ENCODE results near the gene TRMT6.

DNA sequence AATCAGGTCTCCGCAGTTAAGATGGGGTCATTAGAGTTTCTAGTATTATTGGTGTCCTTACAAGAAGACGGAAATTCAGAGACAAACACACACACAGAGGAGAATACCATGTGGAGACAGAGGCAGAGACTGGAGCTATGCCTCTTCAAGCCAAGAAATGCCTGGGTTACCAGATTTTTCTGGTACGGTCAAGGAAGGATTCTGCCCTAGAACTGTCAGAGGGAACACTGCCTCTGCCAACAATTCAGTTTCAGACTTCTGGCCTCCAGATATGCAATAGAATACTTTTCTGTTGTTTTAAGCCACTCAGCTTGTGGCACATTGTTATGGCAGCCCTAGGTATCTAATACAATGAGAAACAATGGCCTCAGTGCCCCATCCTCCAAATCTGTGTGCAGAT lies 18.9 kb downstream of the TRMT6 start:
- TF ChIP-seq, protein P1, sequence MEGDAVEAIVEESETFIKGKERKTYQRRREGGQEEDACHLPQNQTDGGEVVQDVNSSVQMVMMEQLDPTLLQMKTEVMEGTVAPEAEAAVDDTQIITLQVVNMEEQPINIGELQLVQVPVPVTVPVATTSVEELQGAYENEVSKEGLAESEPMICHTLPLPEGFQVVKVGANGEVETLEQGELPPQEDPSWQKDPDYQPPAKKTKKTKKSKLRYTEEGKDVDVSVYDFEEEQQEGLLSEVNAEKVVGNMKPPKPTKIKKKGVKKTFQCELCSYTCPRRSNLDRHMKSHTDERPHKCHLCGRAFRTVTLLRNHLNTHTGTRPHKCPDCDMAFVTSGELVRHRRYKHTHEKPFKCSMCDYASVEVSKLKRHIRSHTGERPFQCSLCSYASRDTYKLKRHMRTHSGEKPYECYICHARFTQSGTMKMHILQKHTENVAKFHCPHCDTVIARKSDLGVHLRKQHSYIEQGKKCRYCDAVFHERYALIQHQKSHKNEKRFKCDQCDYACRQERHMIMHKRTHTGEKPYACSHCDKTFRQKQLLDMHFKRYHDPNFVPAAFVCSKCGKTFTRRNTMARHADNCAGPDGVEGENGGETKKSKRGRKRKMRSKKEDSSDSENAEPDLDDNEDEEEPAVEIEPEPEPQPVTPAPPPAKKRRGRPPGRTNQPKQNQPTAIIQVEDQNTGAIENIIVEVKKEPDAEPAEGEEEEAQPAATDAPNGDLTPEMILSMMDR (IDR thresholded peaks at IDR 0.05): no peak
- TF ChIP-seq, protein P2, sequence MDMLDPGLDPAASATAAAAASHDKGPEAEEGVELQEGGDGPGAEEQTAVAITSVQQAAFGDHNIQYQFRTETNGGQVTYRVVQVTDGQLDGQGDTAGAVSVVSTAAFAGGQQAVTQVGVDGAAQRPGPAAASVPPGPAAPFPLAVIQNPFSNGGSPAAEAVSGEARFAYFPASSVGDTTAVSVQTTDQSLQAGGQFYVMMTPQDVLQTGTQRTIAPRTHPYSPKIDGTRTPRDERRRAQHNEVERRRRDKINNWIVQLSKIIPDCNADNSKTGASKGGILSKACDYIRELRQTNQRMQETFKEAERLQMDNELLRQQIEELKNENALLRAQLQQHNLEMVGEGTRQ (IDR thresholded peaks at IDR 0.05): no peak
- TF ChIP-seq MAZ (IDR thresholded peaks at IDR 0.05; ENCODE audit: borderline replicate concordance, low read depth, low read length) (no peak), EP300 (IDR thresholded peaks at IDR 0.05) (no peak), EHMT2 (IDR thresholded peaks at IDR 0.05; ENCODE audit: low read depth) (no peak)

Data from A549 (cell line).